Measurements from ENCODE around the gene TAS1R1.

DNA sequence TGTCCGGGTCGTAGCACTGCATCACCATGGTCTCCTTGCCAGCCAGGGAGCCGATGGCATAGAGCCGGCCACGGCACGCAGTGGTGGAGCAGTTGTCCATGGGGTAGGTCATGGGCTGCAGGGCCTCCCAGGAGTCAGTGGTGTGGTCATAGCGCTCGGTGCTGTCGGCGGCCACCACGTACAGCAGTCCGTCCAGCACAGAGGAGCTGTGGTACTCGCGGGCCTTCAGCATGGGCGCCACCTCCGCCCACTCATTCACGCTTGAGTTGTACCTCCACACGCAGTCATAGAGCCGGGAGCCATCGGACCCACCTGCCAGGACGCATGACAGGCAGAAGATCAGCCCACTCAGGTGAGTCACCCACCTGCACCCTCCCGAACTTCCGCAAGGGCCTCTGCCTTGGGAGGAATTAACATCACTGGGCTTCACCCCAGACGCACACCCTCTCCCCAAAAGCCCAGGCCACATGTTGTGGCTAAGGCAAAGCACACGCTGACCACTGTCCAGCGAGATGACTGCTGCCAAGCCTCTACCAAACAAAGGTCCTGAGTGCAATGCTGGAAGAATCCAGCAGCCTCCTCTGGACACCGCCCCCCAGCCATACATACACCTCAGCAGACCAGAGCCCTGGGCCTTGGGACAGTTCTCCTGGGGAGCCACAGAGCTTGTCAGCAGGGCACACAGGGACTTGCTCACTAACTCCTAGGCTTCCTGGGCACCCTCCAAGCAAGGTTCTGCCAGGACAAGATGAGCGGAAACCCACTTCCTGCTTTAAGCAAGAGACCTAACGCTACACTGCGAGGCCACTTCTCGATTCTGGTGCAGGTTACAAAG, 44.3 kb downstream of the TAS1R1 start:
- TF ChIP-seq, protein P1, sequence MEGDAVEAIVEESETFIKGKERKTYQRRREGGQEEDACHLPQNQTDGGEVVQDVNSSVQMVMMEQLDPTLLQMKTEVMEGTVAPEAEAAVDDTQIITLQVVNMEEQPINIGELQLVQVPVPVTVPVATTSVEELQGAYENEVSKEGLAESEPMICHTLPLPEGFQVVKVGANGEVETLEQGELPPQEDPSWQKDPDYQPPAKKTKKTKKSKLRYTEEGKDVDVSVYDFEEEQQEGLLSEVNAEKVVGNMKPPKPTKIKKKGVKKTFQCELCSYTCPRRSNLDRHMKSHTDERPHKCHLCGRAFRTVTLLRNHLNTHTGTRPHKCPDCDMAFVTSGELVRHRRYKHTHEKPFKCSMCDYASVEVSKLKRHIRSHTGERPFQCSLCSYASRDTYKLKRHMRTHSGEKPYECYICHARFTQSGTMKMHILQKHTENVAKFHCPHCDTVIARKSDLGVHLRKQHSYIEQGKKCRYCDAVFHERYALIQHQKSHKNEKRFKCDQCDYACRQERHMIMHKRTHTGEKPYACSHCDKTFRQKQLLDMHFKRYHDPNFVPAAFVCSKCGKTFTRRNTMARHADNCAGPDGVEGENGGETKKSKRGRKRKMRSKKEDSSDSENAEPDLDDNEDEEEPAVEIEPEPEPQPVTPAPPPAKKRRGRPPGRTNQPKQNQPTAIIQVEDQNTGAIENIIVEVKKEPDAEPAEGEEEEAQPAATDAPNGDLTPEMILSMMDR (IDR thresholded peaks at IDR 0.05): no peak
- no peak for TF ChIP-seq NFE2L2 (conservative IDR thresholded peaks at IDR 0.05; ENCODE audit: low read length)
- TF ChIP-seq KDM5A (IDR thresholded peaks at IDR 0.05): no peak
- TF ChIP-seq POLR2A (IDR thresholded peaks at IDR 0.05; ENCODE audit: low read length): no peak
- no peak for TF ChIP-seq ZC3H11A (IDR thresholded peaks at IDR 0.05)
- TF ChIP-seq ZFP36 (IDR thresholded peaks at IDR 0.05; ENCODE audit: borderline replicate concordance, partially characterized antibody): no peak
- TF ChIP-seq REST (IDR thresholded peaks at IDR 0.05): no peak
- TF ChIP-seq ELK1 (IDR thresholded peaks at IDR 0.05; ENCODE audit: low read depth, low read length): no peak
- TF ChIP-seq CEBPB (IDR thresholded peaks at IDR 0.05): no peak

Data from A549 (cell line).